Measurements from ENCODE around the gene DUSP8.
A peak's percentile ranks its signal among the peaks of the same experiment; 100 is the strongest.
"Not testable (repeated sequence)": the region's sequence is repeated elsewhere in the genome, so short reads cannot be mapped to it uniquely, and the experiment has no call there.

DUSP8 gene

GRCh38 chr11:1584661-1585370 lies 12.7 kb upstream of the DUSP8 start, which contains the start of gene KRTAP5-1:
Gene KRTAP5-1, minus strand, starts transcription at chr11:1585283. Its CDS starts 34 bp downstream, at chr11:1585249.
- H3K9me3 ChIP-seq (ENCODE audit: control insufficient read depth, insufficient read depth, low read depth, low read length); H3K27ac ChIP-seq (ENCODE audit: extremely low read depth, low read depth, low read length); H3K4me1 ChIP-seq (ENCODE audit: control insufficient read depth, insufficient read depth, low read length); POLR2A ChIA-PET; H3K36me3 ChIP-seq (ENCODE audit: control insufficient read depth in 2 of 2, insufficient read depth in 1 of 2, low read length in 2 of 2); H3K4me3 ChIP-seq (ENCODE audit: low read depth, low read length): not testable (repeated sequence)
- CTCF ChIA-PET, result interaction anchor here (0.7 kb wide), 1 partner anchor 50 kb away, joined by 3 read pairs; no protein-coding TSS in a partner anchor
- peak; percentile 59 for TF ChIP-seq GLIS1 (tag by site-specific recombination; IDR thresholded peaks at IDR 0.05)

GRCh38 chr11:1582909-1583308 lies 10.8 kb upstream of the DUSP8 start:
- H3K27ac ChIP-seq (ENCODE audit: extremely low read depth, low read depth, low read length); H3K4me3 ChIP-seq (ENCODE audit: low read depth, low read length); H3K9me3 ChIP-seq (ENCODE audit: control insufficient read depth, insufficient read depth, low read depth, low read length); H3K4me1 ChIP-seq (ENCODE audit: control insufficient read depth, insufficient read depth, low read length); POLR2A ChIA-PET; H3K36me3 ChIP-seq (ENCODE audit: control insufficient read depth in 2 of 2, insufficient read depth in 1 of 2, low read length in 2 of 2): not testable (repeated sequence)
- CTCF ChIA-PET, result interaction anchor here (0.8 to 1.5 kb wide), 2 partner anchors 8 to 36 kb away, joined by 4 to 9 read pairs; no protein-coding TSS in a partner anchor
- TF ChIP-seq ZNF623 (tag by site-specific recombination; IDR thresholded peaks at IDR 0.05) (peak; percentile 84), ZNF639 (tag by site-specific recombination; IDR thresholded peaks at IDR 0.05) (peak; percentile 69; the same call in 1 of the 2 replicates), ZNF501 (tag by site-specific recombination; IDR thresholded peaks at IDR 0.05) (peak; percentile 55; the same call in 1 of the 2 replicates), ZNF629 (tag by site-specific recombination; IDR thresholded peaks at IDR 0.05) (peak; percentile 49; the same call in 1 of the 2 replicates), ZNF510 (tag by site-specific recombination; IDR thresholded peaks at IDR 0.05; ENCODE audit: insufficient replicate concordance) (peak; percentile 69), ZNF654 (tag by site-specific recombination; IDR thresholded peaks at IDR 0.05; ENCODE audit: low read depth) (peak; percentile 59), REST (tag by site-specific recombination; IDR thresholded peaks at IDR 0.05) (peak; percentile 72), ZNF140 (tag by site-specific recombination; IDR thresholded peaks at IDR 0.05) (peak; percentile 53; the same call in 1 of the 2 replicates), ZNF121 (tag by site-specific recombination; IDR thresholded peaks at IDR 0.05) (0 out of 2 replicates have a peak, but pooled peaks have one; percentile 39), GLI2 (tag by site-specific recombination; IDR thresholded peaks at IDR 0.05; ENCODE audit: borderline replicate concordance, low read depth) (peak; percentile 34; the same call in 1 of the 2 replicates), ZBTB8A (tag by site-specific recombination; IDR thresholded peaks at IDR 0.05) (peak; percentile 79), ZNF341 (tag by site-specific recombination; IDR thresholded peaks at IDR 0.05; ENCODE audit: low read depth) (0 out of 2 replicates have a peak, but pooled peaks have one; percentile 16), ZNF138 (tag by site-specific recombination; IDR thresholded peaks at IDR 0.05; ENCODE audit: borderline replicate concordance) (0 out of 2 replicates have a peak, but pooled peaks have one; percentile 17), ZXDB (tag by site-specific recombination; IDR thresholded peaks at IDR 0.05) (peak; percentile 70; the same call in 1 of the 2 replicates), ZFP37 (tag by site-specific recombination; IDR thresholded peaks at IDR 0.05) (0 out of 2 replicates have a peak, but pooled peaks have one; percentile 31), ZBTB21 (tag by site-specific recombination; IDR thresholded peaks at IDR 0.05) (peak; percentile 61; the same call in 1 of the 2 replicates), ZNF266 (tag by site-specific recombination; IDR thresholded peaks at IDR 0.05; ENCODE audit: low read depth) (peak; percentile 80), ZNF404 (tag by site-specific recombination; IDR thresholded peaks at IDR 0.05) (peak; percentile 50; the same call in 1 of the 2 replicates), ZNF664 (tag by site-specific recombination; IDR thresholded peaks at IDR 0.05) (peak; percentile 81), ZNF19 (tag by site-specific recombination; IDR thresholded peaks at IDR 0.05; ENCODE audit: low read depth) (0 out of 2 replicates have a peak, but pooled peaks have one; percentile 46), ZNF433 (tag by site-specific recombination; IDR thresholded peaks at IDR 0.05; ENCODE audit: low read depth) (peak; percentile 75), ZNF292 (tag by site-specific recombination; IDR thresholded peaks at IDR 0.05; ENCODE audit: borderline replicate concordance, low read depth) (0 out of 2 replicates have a peak, but pooled peaks have one; percentile 53), ZNF202 (tag by site-specific recombination; IDR thresholded peaks at IDR 0.05; ENCODE audit: borderline replicate concordance) (0 out of 2 replicates have a peak, but pooled peaks have one; percentile 66), ZNF558 (tag by site-specific recombination; IDR thresholded peaks at IDR 0.05) (peak; percentile 86), ZBTB11 (tag by site-specific recombination; conservative IDR thresholded peaks at IDR 0.05; ENCODE audit: low read depth) (peak; percentile 78)
